ENCODE results near the gene GH1. TPM values are rescaled to one million over a fixed set of nuclear protein-coding genes. Genes with fewer than 3 reads are reported as not detected.

The GH1 gene
- total RNA-seq, 3 donors from 2014 or later (not counting 1 experiment from before 2014, with no cell fraction given) = not detected

DNA sequence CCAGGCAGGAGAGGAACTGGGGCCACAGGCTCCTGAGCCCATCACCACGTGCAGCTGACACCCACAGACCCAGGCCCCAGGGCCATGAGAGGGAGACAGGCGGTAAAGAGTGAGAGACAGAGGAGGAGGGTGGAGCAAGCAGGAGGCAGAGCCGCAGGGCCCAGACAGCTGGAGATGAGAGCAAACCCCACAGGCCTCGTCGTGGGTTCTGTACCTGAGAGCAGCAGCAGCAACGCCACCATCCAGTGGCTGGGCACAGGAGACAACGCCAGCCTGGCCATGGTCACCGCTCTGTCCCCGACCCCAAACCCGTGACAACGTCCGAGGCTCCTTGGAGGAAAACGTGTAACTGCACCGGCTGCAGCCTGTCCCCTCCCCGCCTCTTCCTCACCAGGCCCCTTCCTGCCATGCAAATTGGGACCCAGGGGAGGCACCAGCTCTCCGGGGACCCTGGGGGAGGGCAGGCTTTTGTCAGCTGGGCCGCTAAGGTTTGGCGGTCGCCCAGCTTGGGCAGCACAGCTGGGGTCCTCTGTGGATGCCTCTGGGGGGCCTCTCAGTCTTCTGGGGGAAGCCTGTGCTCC is 13.4 kb upstream of the GH1 start, which contains the start of gene CD79B:
Gene CD79B (minus strand): TSS at position 351 of the 581 bp plus-strand sequence. CDS start 70 bp downstream, at position 281.
- Mint-ChIP-seq H3K4me3 (peak within 1 kb of the TSS; percentile 91), H3K36me3 (no peaks in the 10 kb centered on the region), H3K9me3 (no peaks in the 10 kb centered on the region), H3K4me1 (peaks cover 13 to 30% of the 10 kb centered on the region in 2 donors), H3K27me3 (ENCODE audit: low read depth in 2 of 2) (no peaks in the 10 kb centered on the region), H3K27ac (peak within 1 kb of the TSS; percentile 80 to 95)
- Histone ChIP-seq H3K9me3 (ENCODE audit: control insufficient read depth, insufficient read depth, low read length) (no peaks in the 10 kb centered on the region), H3K36me3 (ENCODE audit: control insufficient read depth, insufficient read depth, low read length) (peaks cover 14% of the 10 kb centered on the region), H3K4me1 (ENCODE audit: control insufficient read depth, insufficient read depth, low read length) (peaks cover 48% of the 10 kb centered on the region), H3K27ac (ENCODE audit: low read length) (peak within 1 kb of the TSS; percentile 17), H3K27me3 (ENCODE audit: control insufficient read depth, insufficient read depth, low read length) (no peaks in the 10 kb centered on the region), H3K4me3 (ENCODE audit: low read length) (peak within 1 kb of the TSS; percentile 51)
- TF ChIP-seq, protein P1, sequence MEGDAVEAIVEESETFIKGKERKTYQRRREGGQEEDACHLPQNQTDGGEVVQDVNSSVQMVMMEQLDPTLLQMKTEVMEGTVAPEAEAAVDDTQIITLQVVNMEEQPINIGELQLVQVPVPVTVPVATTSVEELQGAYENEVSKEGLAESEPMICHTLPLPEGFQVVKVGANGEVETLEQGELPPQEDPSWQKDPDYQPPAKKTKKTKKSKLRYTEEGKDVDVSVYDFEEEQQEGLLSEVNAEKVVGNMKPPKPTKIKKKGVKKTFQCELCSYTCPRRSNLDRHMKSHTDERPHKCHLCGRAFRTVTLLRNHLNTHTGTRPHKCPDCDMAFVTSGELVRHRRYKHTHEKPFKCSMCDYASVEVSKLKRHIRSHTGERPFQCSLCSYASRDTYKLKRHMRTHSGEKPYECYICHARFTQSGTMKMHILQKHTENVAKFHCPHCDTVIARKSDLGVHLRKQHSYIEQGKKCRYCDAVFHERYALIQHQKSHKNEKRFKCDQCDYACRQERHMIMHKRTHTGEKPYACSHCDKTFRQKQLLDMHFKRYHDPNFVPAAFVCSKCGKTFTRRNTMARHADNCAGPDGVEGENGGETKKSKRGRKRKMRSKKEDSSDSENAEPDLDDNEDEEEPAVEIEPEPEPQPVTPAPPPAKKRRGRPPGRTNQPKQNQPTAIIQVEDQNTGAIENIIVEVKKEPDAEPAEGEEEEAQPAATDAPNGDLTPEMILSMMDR (IDR thresholded peaks at IDR 0.05) = no peak
- ATAC-seq (peak; percentile 68 to 82 (median 76)), DNase-seq (peak; percentile 28 to 55)
- 7% methylated on average over 19 of the region's 19 CpGs for WGBS (ENCODE audit: insufficient coverage)
- intact Hi-C loops (cut with micrococcal nuclease) = no loop called here

DNA sequence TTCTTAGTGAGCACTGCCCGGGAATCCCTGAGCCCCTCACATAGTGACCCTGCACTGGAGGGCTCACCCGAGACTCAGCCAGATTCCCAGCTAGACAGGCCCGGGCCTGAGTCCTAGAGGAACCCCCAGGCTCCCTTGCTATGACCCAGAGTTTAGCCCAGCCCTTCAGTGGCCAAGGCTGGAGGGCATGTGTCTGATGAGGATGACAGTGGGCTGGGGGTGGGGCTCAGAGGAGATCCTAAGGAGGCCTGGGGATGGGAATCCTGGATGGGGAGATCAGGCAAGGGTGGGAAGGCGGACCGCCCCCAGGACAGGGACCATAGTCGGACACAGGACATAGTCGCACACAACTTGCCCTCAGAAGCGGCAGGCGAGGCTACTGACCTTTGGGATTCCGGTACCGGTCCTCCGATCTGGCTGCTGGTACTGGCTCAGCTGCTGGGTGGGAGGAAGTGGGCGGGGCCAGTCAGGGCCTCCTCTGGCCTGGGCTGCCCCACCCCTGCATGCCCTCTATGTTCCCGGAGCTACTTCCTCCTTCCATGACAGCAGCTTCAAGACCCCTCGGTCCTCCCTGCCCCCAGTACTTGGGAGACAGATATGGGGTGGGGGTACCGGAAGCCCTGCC is 12.4 kb upstream of the GH1 start:
- TF ChIP-seq, protein P1 (IDR thresholded peaks at IDR 0.05) = no peak
- Mint-ChIP-seq H3K4me3 (peak overlapping the region; percentile 91), H3K27me3 (ENCODE audit: low read depth in 2 of 2) (no peaks in the 10 kb centered on the region), H3K9me3 (no peaks in the 10 kb centered on the region), H3K27ac (peak overlapping the region; percentile 43 to 95), H3K4me1 (peaks cover 13 to 30% of the 10 kb centered on the region in 2 donors), H3K36me3 (no peaks in the 10 kb centered on the region)
- Histone ChIP-seq H3K9me3 (ENCODE audit: control insufficient read depth, insufficient read depth, low read length) (no peaks in the 10 kb centered on the region), H3K27ac (ENCODE audit: low read length) (peak overlapping the region; percentile 17), H3K4me3 (ENCODE audit: low read length) (peak overlapping the region; percentile 51), H3K4me1 (ENCODE audit: control insufficient read depth, insufficient read depth, low read length) (peaks cover 48% of the 10 kb centered on the region), H3K27me3 (ENCODE audit: control insufficient read depth, insufficient read depth, low read length) (no peaks in the 10 kb centered on the region), H3K36me3 (ENCODE audit: control insufficient read depth, insufficient read depth, low read length) (peaks cover 14% of the 10 kb centered on the region)
- DNase-seq (peak; percentile 53 to 76), ATAC-seq (peak; percentile 74 to 83 (median 79))
- WGBS (ENCODE audit: insufficient coverage) = 33% methylated on average over 15 of the region's 16 CpGs
- intact Hi-C loops (cut with micrococcal nuclease) = no loop called here

DNA sequence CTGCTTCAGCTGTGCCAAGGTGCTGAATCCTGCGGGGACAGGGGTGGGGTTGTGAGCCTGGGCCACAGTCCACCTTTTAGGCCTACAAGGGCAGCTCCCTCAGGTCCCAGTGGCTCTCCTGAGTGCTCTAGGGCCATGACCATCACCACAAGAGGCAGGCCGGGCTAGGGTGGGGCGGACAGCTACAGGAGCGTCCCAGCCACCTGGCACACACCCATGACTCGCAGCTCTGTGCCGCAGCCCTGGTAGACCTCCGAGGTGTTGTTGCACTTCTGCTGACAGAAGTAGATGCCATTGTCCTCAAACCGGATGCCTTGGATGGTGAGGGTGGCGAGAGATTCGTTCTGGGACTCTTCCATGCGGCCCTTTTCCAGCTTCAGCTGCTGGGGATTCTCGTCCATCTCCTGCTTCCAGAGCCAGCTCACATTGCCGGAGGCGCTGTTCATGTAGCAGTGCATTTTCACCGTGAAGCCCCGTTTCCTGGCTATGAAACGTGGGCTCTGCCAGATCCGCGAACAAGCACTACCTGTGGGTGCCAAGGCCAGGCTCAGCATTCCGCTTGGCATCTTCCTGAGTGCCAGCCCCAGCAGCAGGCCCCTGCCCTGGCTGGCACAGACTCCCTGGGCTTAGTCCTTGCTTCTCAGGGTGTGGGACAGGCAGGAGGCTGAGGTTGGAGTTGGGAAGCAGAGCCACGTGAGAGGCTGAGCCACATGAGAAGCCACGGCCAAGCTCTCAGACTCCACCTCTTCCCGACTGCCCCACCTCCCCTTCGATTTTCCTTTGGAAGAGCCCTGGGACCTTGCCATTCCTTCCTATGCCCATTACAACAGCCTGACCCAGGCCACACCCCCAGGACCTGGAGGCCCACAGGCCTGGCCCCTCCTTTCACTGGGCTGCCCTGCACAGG is 11.5 kb upstream of the GH1 start:
- H3K4me3 Mint-ChIP-seq = no peak overlapping the region
- Histone ChIP-seq H3K9me3 (ENCODE audit: control insufficient read depth, insufficient read depth, low read length) (no peaks in the 10 kb centered on the region), H3K27ac (ENCODE audit: low read length) (no peak overlapping the region), H3K27me3 (ENCODE audit: control insufficient read depth, insufficient read depth, low read length) (no peaks in the 10 kb centered on the region), H3K4me3 (ENCODE audit: low read length) (peak overlapping the region; percentile 51), H3K4me1 (ENCODE audit: control insufficient read depth, insufficient read depth, low read length) (peaks cover 47% of the 10 kb centered on the region), H3K36me3 (ENCODE audit: control insufficient read depth, insufficient read depth, low read length) (peaks cover 14% of the 10 kb centered on the region)
- DNase-seq (no peak), ATAC-seq (no peak)
- TF ChIP-seq, protein P1 (IDR thresholded peaks at IDR 0.05) = no peak
- H3K9me3 Mint-ChIP-seq = no peaks in the 10 kb centered on the region
- H3K27me3 Mint-ChIP-seq (ENCODE audit: low read depth in 2 of 2) = no peaks in the 10 kb centered on the region
- H3K4me1 Mint-ChIP-seq = peaks cover 13 to 30% of the 10 kb centered on the region in 2 donors
- 80% methylated on average over 24 of the region's 24 CpGs for WGBS (ENCODE audit: insufficient coverage)
- intact Hi-C loops (cut with micrococcal nuclease) = no loop called here
- peak overlapping the region; percentile 43 to 95 for H3K27ac Mint-ChIP-seq
- H3K36me3 Mint-ChIP-seq = no peaks in the 10 kb centered on the region
